Activated CD4-positive, CD25-positive, alpha-beta regulatory T cell treated with anti-CD3 and anti-CD28 coated beads, Interleukin-2, amount 50 U/mL, for 72 hours (primary cell): ENCODE measurements around the gene PEPD.

Source experiments
- DNase-seq: peaks from one replicate; pipeline ENCODE4 v3.0.0; 2021

Gene PEPD

GRCh38 chr19:33510462-33511194 is 11.0 kb downstream of the PEPD start:
- DNase-seq: no peak

- no peak for DNase-seq
Observed at GRCh38 chr19:33509774-33510173, 11.8 kb downstream of the PEPD start.

GRCh38 chr19:33508941-33509614 is 12.5 kb downstream of the PEPD start:
- no peak for DNase-seq

GRCh38 chr19:33508431-33508830 is 13.2 kb downstream of the PEPD start:
- DNase-seq: no peak

GRCh38 chr19:33508009-33508408 is 13.6 kb downstream of the PEPD start:
- DNase-seq: no peak

GRCh38 chr19:33507021-33507956 is 14.3 kb downstream of the PEPD start:
- no peak for DNase-seq

- DNase-seq: no peak
Observed at GRCh38 chr19:33506498-33506897, 15.1 kb downstream of the PEPD start.

- no peak for DNase-seq
Observed at GRCh38 chr19:33505823-33506222, 15.8 kb downstream of the PEPD start.

- DNase-seq: no peak
Observed at GRCh38 chr19:33505148-33505547, 16.4 kb downstream of the PEPD start.

- DNase-seq: no peak
Observed at GRCh38 chr19:33504058-33504444, 17.5 kb downstream of the PEPD start.

- DNase-seq: no peak
Observed at GRCh38 chr19:33503433-33504057, 18.0 kb downstream of the PEPD start.

- no peak for DNase-seq
Observed at GRCh38 chr19:33503030-33503429, 18.6 kb downstream of the PEPD start.

GRCh38 chr19:33502521-33502920 is 19.1 kb downstream of the PEPD start:
- no peak for DNase-seq

GRCh38 chr19:33501693-33502356 is 19.8 kb downstream of the PEPD start:
- DNase-seq: no peak

GRCh38 chr19:33500991-33501390 is 20.6 kb downstream of the PEPD start:
- no peak for DNase-seq

- DNase-seq: no peak
Observed at GRCh38 chr19:33500586-33500985, 21.0 kb downstream of the PEPD start.

GRCh38 chr19:33499671-33500506 is 21.7 kb downstream of the PEPD start:
- DNase-seq: no peak

GRCh38 chr19:33499248-33499647 is 22.3 kb downstream of the PEPD start:
- DNase-seq: no peak

- no peak for DNase-seq
Observed at GRCh38 chr19:33498391-33499000, 23.1 kb downstream of the PEPD start.

GRCh38 chr19:33497778-33498175 is 23.8 kb downstream of the PEPD start:
- DNase-seq: no peak

- DNase-seq: no peak
Observed at GRCh38 chr19:33497131-33497777, 24.3 kb downstream of the PEPD start.
